HCT116 (cell line): ENCODE measurements around the gene GIMAP8.

Experiments
- CEBPB ChIP-seq: IDR thresholded peaks from 2 replicates; pipeline ENCODE4 v1.6.1; 2012; ENCODE audit warnings: low read depth
- CTCF ChIP-seq, 3 experiments: fragments of 200-600 bp in 1 of 3; sonication (generic) in 1 of 3; IDR thresholded peaks in 2 of 3; conservative IDR thresholded peaks in 1 of 3; 2 replicates each; pipeline ENCODE4 v1.5.1; 2012 to 2017; ENCODE audit warnings: low read depth in 2 of 3, low read length in 2 of 3, antibody characterized with exemption in 1 of 3, borderline replicate concordance in 1 of 3, control low read depth in 1 of 3, mild to moderate bottlenecking in 1 of 3, mixed read lengths in 1 of 3, mixed run types in 1 of 3, moderate library complexity in 1 of 3; ENCODE audit not compliant: insufficient read depth in 1 of 3
- EZH2 ChIP-seq: fragments of 200-600 bp; sonication (generic); IDR thresholded peaks from 2 replicates; pipeline ENCODE4 v1.6.1; 2017; ENCODE audit warnings: antibody characterized with exemption, mixed run types
- POLR2A ChIP-seq: IDR thresholded peaks from 2 replicates; pipeline ENCODE4 v1.7.0; 2011; ENCODE audit warnings: borderline replicate concordance; ENCODE audit not compliant: insufficient read depth, insufficient read length; ENCODE audit errors: extremely low read depth
- POLR2AphosphoS5 ChIP-seq: IDR thresholded peaks from 2 replicates; pipeline ENCODE4 v1.6.1; 2011; ENCODE audit warnings: mild to moderate bottlenecking, low read depth, low read length, moderate library complexity
- RAD21 ChIP-seq: IDR thresholded peaks from 2 replicates; pipeline ENCODE4 v1.6.1; 2012; ENCODE audit warnings: low read depth, mild to moderate bottlenecking
- REST ChIP-seq: IDR thresholded peaks from 2 replicates; pipeline ENCODE4 v1.6.1; 2012; ENCODE audit warnings: low read depth
- SIN3A ChIP-seq: IDR thresholded peaks from 2 replicates; pipeline ENCODE4 v1.6.1; 2012; ENCODE audit warnings: low read depth
- SP1 ChIP-seq: IDR thresholded peaks from 2 replicates; pipeline ENCODE4 v1.6.1; 2012; ENCODE audit warnings: low read depth
- SRF ChIP-seq: IDR thresholded peaks from 2 replicates; pipeline ENCODE4 v1.6.1; 2012; ENCODE audit warnings: low read depth

DNA sequence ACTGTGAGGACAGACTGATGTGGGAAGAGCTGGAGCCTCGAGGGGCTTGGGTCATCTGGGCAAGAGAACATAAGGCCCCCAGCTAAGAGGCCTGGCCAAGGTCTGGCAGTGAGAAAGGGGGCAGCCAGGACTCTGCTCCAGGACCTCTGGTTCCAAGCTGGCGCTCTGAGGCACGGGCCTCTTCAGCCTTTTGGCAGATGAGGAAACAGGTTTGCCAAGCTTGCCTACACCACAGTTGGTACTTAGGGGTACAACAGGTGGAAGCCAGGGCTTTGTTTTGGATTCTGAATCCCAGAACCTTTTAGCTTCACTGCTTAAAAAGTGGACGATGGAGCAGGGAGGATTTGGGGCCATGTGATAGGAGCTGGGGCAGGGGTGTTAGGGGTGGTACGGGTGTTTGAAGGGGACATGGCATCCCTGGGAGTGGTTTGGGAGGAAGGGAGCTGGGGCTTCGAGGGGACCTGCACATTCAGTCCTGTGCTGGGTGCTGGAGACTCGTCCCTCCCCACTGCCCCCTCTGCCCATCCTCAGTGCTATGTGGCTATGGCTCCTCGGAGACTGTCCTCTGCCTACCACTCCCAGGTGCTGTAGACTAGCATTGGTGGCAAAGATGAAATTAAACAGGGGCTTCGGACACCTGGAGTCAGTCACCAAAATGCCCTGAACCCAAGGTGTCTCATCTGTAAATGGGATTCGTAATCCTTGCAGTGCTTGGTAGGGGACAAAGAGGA lies 41.0 kb upstream of the GIMAP8 start:
- TF ChIP-seq SIN3A, result no peak
- TF ChIP-seq EZH2, result no peak
- TF ChIP-seq CTCF (IDR thresholded peaks at IDR 0.05 in 2 of 3, conservative IDR thresholded peaks at IDR 0.05 in 1 of 3; ENCODE audit: borderline replicate concordance in 1 of 3, insufficient read depth in 1 of 3, low read depth in 2 of 3, low read length in 2 of 3), result no peak
- no peak for TF ChIP-seq SRF
- no peak for TF ChIP-seq RAD21
- TF ChIP-seq SP1, result no peak
- TF ChIP-seq POLR2AphosphoS5, result no peak
- TF ChIP-seq CEBPB, result no peak
- no peak for TF ChIP-seq POLR2A
- no peak for TF ChIP-seq REST
